Activated CD8-positive, alpha-beta T cell treated with anti-CD3 and anti-CD28 coated beads for 36 hours (primary cell): Measurements from ENCODE around the gene P2RX1. TPM values are rescaled to one million over a fixed set of nuclear protein-coding genes. Genes with fewer than 3 reads are reported as not detected.
A peak's percentile ranks its signal among the peaks of the same experiment; 100 is the strongest.

Experiments
- ATAC-seq: fragments of 200-7000 bp; cut with Tn5 transposase; one replicate; pipeline ENCODE4 v1.10.0; 2021; ENCODE audit warnings: mild to moderate bottlenecking, moderate library complexity
- CTCF ChIA-PET: fragments of 350-600 bp; sonication (Branson Sonifier 250); formaldehyde crosslinking; loops from one replicate; lab custom pipeline; 2021; ENCODE audit warnings: antibody characterized with exemption; lab: Charles Lee
- POLR2A ChIA-PET: fragments of 350-600 bp; sonication (Branson Sonifier 250); formaldehyde crosslinking; loops from one replicate; lab custom pipeline; 2021; ENCODE audit warnings: antibody characterized with exemption; lab: Charles Lee
- DNase-seq: peaks from one replicate; pipeline ENCODE4 v3.0.0-alpha.2; 2020
- H3K27ac Mint-ChIP-seq: one replicate; pipeline ENCODE4 v1.8.0; 2021; ENCODE audit warnings: mild to moderate bottlenecking, mixed read lengths
- H3K27me3 Mint-ChIP-seq: one replicate; pipeline ENCODE4 v1.8.0; 2021; ENCODE audit warnings: mixed read lengths
- H3K36me3 Mint-ChIP-seq: one replicate; pipeline ENCODE4 v1.8.0; 2021; ENCODE audit warnings: low read depth, mixed read lengths
- H3K4me1 Mint-ChIP-seq: one replicate; pipeline ENCODE4 v1.8.0; 2021; ENCODE audit warnings: low read depth, mixed read lengths
- H3K4me3 Mint-ChIP-seq: one replicate; pipeline ENCODE4 v1.8.0; 2021; ENCODE audit warnings: mild to moderate bottlenecking, moderate library complexity, mixed read lengths
- H3K9me3 Mint-ChIP-seq: one replicate; pipeline ENCODE4 v1.8.0; 2021; ENCODE audit warnings: mixed read lengths
- CTCF ChIP-seq: fragments of 200-600 bp; IDR thresholded peaks from one replicate; pipeline ENCODE4 v1.8.0; 2022; ENCODE audit warnings: antibody characterized with exemption, mild to moderate bottlenecking
- intact Hi-C: fragments of 100-400 bp; cut with micrococcal nuclease; formaldehyde crosslinking; loops from one replicate; pipeline ENCODE4 v1.10.0; 2022
- total RNA-seq, 2 experiments: library from RNA; stranded (reverse); gene quantifications; one replicate each; pipeline ENCODE4 v1.2.3, GENCODE V29; 2021

The P2RX1 gene
- total RNA-seq, 2 experiments from 2014 or later, result 0.43 to 1.7 TPM

GRCh38 chr17:3960764-3961163, 44.5 kb upstream of the P2RX1 start:
- Mint-ChIP-seq H3K4me3 (peak overlapping the region; percentile 17), H3K27me3 (no peaks in the 10 kb centered on the region), H3K4me1 (peaks cover 67% of the 10 kb centered on the region), H3K27ac (peak overlapping the region; percentile 52), H3K9me3 (no peaks in the 10 kb centered on the region), H3K36me3 (peaks cover 8% of the 10 kb centered on the region)
- ATAC-seq (no peak), DNase-seq (no peak)
- CTCF ChIA-PET, result interaction anchor here (0.8 to 2.8 kb wide), 4 partner anchors 43 to 114 kb away, joined by 3 to 9 read pairs (median 6); no protein-coding TSS in a partner anchor
- POLR2A ChIA-PET, result interaction anchor here (1.1 to 1.6 kb wide), 3 partner anchors 18 to 215 kb away, joined by 3 read pairs; no protein-coding TSS in a partner anchor
- intact Hi-C loops, result loop anchor here (5.0 kb wide), 1 partner anchor 42 kb away; no protein-coding TSS in a partner anchor
- no peak for TF ChIP-seq CTCF

GRCh38 chr17:3959921-3960601, 43.8 kb upstream of the P2RX1 start:
- Mint-ChIP-seq H3K4me3 (peak overlapping the region; percentile 17), H3K4me1 (peaks cover 61% of the 10 kb centered on the region), H3K9me3 (no peaks in the 10 kb centered on the region), H3K27me3 (no peaks in the 10 kb centered on the region), H3K36me3 (peaks cover 8% of the 10 kb centered on the region), H3K27ac (peak overlapping the region; percentile 65)
- POLR2A ChIA-PET, result interaction anchor here (0.8 to 1.6 kb wide), 4 partner anchors 17 to 216 kb away, joined by 3 to 4 read pairs (median 3); no protein-coding TSS in a partner anchor
- ATAC-seq (no peak), DNase-seq (no peak)
- TF ChIP-seq CTCF, result no peak
- intact Hi-C loops, result loop anchor here (5.0 kb wide), 1 partner anchor 42 kb away; no protein-coding TSS in a partner anchor
- CTCF ChIA-PET, result interaction anchor here (0.7 to 2.8 kb wide), 5 partner anchors 44 to 222 kb away, joined by 3 to 9 read pairs (median 4); partner anchors contain the start of gene NCBP3

GRCh38 chr17:3959295-3959899, 43.1 kb upstream of the P2RX1 start:
- intact Hi-C loops, result no loop called here
- ChIA-PET POLR2A (interaction anchor here (0.8 to 1.6 kb wide), 2 partner anchors 34 to 116 kb away, joined by 3 to 4 read pairs; no protein-coding TSS in a partner anchor), CTCF (interaction anchor here (0.7 to 2.8 kb wide), 4 partner anchors 45 to 222 kb away, joined by 4 to 9 read pairs (median 6); partner anchors contain the start of gene NCBP3)
- Mint-ChIP-seq H3K4me3 (no peak overlapping the region), H3K36me3 (peaks cover 8% of the 10 kb centered on the region), H3K4me1 (peaks cover 61% of the 10 kb centered on the region), H3K9me3 (no peaks in the 10 kb centered on the region), H3K27ac (peak overlapping the region; percentile 65), H3K27me3 (no peaks in the 10 kb centered on the region)
- no peak for ATAC-seq
- peak; percentile 33 for DNase-seq
- no peak for TF ChIP-seq CTCF

- ChIA-PET POLR2A (no interaction called here), CTCF (interaction anchor here (0.7 to 1.5 kb wide), 2 partner anchors 8 to 44 kb away, joined by 3 to 5 read pairs; no protein-coding TSS in a partner anchor)
- H3K36me3 Mint-ChIP-seq, result peaks cover 8% of the 10 kb centered on the region
- no peak overlapping the region for H3K4me3 Mint-ChIP-seq
- DNase-seq, result no peak
- peak overlapping the region; percentile 72 for H3K27ac Mint-ChIP-seq
- H3K27me3 Mint-ChIP-seq, result no peaks in the 10 kb centered on the region
- H3K9me3 Mint-ChIP-seq, result no peaks in the 10 kb centered on the region
- ATAC-seq, result no peak
- no peak for TF ChIP-seq CTCF
- peaks cover 61% of the 10 kb centered on the region for H3K4me1 Mint-ChIP-seq
- intact Hi-C loops, result no loop called here
Measured at GRCh38 chr17:3957735-3958599, 41.7 kb upstream of the P2RX1 start.
